ENCODE data around the gene ZNF571. TPM values are rescaled to one million over a fixed set of nuclear protein-coding genes. Genes with fewer than 3 reads are reported as not detected.

ZNF571 gene
- total RNA-seq (2014; rRNA removed) (0.58 and 1.4 TPM in 2 replicates), Bru-seq, nascent RNA (percentile 54 among the genes with signal in this experiment), BruChase-seq, experiment 1, labeled RNA remaining after a 6-hour chase (percentile 56 among the genes with signal in this experiment), BruChase-seq, experiment 2, labeled RNA remaining after a 2-hour chase (percentile 61 among the genes with signal in this experiment)
- long read RNA-seq, partial matches to known transcripts = 3 of 14 reads
- long read RNA-seq, other reads (novel, unspliced or antisense) = 9 of 14 reads

DNA sequence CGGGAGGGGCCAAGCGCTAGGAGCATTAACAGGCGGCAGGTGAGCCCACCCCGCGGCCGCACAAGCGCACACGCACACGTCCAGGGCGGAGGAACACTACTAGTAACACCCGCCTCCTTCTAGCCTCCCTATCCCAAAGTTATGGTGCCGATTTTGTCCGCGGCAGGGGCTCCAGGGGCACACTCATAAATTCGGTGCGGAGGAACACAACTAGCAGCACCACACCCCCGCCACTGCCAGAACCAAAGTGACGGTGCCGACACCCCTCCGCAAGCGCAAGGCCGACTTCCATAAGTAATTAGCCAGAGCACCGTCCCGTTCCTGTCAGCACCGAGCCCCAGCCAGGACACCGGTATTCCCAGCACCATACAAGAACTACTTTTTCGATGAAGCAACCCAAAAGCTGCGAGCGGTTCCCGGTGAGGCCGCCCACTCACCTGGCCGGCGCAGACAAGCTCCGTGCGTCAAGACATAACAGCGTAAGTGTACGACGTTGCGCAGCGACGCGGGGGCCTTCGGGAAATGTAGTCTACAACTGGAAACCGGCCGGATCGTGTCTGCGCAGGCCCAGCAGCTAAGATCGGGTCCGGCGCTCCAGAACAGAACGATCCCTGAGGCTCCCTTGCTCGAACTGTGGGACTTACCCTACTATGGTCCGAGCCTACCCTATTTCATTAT lies at the start of gene ZNF571, which contains the start of gene ZNF540:
ZNF571 (minus strand) TSS at position 489 of the 678 bp plus-strand sequence. CDS start 8,116 bp downstream, outside the sequence.
ZNF540 (plus strand) TSS at position 573 of the 678 bp plus-strand sequence. CDS start 3,572 bp downstream, outside the sequence.
- Histone ChIP-seq H3K4me2 (ENCODE audit: low read length) (peak within 1 kb of the TSS; percentile 98), H3K9me3 (ENCODE audit: low read length) (peaks cover 6% of the 10 kb centered on the region; the same call in 1 of the 2 replicates)
- no TSS peak for BruUV-seq (replicated peaks)

DNA sequence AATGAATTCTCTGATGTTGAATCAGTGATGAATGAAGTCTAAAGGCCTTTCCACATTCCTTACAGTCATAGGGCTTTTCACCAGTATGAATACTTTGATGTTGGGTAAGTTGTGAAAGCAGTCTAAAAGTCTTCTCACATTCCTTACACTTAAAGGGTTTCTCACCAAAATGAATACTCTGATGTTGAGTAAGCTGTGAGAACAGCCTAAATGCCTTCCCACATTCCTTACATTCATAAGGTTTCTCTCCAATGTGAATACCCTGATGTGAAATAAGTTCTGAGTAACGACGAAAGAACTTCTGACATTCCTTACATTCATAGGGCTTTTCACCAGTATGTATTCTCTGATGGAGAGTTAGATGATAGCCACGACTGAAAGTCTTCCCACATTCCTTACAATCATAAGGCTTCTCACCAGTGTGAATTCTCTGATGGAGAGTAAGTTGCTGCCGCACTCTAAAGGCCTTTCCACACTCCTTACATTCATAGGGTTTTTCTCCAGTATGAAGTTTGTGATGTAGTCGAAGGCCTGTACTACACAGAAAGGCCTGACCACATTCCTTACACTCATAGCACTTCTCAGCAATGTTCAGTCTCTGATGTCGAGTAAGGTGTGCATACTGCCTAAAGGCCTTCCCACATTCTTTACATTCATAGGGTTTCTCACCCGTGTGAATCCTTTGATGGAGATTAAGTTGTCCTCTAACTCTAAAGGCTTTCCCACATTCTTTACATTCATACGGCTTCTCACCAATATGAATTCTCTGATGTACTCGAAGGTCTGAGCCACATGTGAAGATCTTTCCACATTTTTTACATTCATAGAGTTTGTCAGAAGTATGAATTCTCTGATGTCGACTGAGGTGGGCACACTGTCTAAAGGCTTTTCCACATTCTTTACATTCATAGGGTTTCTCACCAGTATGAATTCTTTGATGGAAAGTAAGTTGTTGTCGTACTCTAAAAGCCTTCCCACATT lies 40.8 kb upstream of the ZNF571 start:
- TF ChIP-seq, protein P1, sequence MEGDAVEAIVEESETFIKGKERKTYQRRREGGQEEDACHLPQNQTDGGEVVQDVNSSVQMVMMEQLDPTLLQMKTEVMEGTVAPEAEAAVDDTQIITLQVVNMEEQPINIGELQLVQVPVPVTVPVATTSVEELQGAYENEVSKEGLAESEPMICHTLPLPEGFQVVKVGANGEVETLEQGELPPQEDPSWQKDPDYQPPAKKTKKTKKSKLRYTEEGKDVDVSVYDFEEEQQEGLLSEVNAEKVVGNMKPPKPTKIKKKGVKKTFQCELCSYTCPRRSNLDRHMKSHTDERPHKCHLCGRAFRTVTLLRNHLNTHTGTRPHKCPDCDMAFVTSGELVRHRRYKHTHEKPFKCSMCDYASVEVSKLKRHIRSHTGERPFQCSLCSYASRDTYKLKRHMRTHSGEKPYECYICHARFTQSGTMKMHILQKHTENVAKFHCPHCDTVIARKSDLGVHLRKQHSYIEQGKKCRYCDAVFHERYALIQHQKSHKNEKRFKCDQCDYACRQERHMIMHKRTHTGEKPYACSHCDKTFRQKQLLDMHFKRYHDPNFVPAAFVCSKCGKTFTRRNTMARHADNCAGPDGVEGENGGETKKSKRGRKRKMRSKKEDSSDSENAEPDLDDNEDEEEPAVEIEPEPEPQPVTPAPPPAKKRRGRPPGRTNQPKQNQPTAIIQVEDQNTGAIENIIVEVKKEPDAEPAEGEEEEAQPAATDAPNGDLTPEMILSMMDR (conservative IDR thresholded peaks at IDR 0.05; ENCODE audit: low read depth, low read length) = no peak
- TF ChIP-seq EZH2 (IDR thresholded peaks at IDR 0.05; ENCODE audit: low read length, unreplicated experiment) (no peak), EZH2phosphoT487 (IDR thresholded peaks at IDR 0.05; ENCODE audit: borderline replicate concordance, low read length) (no peak)
- Histone ChIP-seq H3K9me2 (replicated peaks; ENCODE audit: low read length) (no peaks in the 10 kb centered on the region), H3K9ac (ENCODE audit: low read length) (no peak overlapping the region), H2AFZ (ENCODE audit: low read length) (no peak overlapping the region), H3K4me2 (ENCODE audit: low read length) (no peak overlapping the region), H3F3A (ENCODE audit: low read length, unreplicated experiment) (no peaks in the 10 kb centered on the region), H3K4me1 (ENCODE audit: insufficient read depth, low read length) (no peaks in the 10 kb centered on the region), H3K27ac (ENCODE audit: low read length) (no peak overlapping the region), H3K36me3 (ENCODE audit: low read depth, low read length) (peaks cover 46% of the 10 kb centered on the region), H3K9me3 (ENCODE audit: low read length) (peaks cover 39% of the 10 kb centered on the region), H3K79me2 (ENCODE audit: low read length) (no peaks in the 10 kb centered on the region), H4K20me1 (ENCODE audit: low read length) (no peaks in the 10 kb centered on the region), H3K4me3 (ENCODE audit: low read length) (no peak overlapping the region), H3K27me3 (ENCODE audit: low read length) (no peaks in the 10 kb centered on the region)
- BruUV-seq (replicated peaks) = no TSS peak
- no peak for ATAC-seq
- intact Hi-C loops (cut with micrococcal nuclease) = no loop called here
- DNase-seq = no peak
- ChIA-PET CTCF (no interaction called here), POLR2A (ENCODE audit: unreplicated experiment) (no interaction called here)

More for the DNA sequence above, at the start of gene ZNF571, which contains the start of gene ZNF540:
- Histone ChIP-seq H3K9ac (ENCODE audit: low read length) (peak within 1 kb of the TSS; percentile 73), H3K79me2 (ENCODE audit: low read length) (no peaks in the 10 kb centered on the region), H4K20me1 (ENCODE audit: low read length) (no peaks in the 10 kb centered on the region), H3K9me2 (replicated peaks; ENCODE audit: low read length) (no peaks in the 10 kb centered on the region), H3F3A (ENCODE audit: low read length, unreplicated experiment) (no peaks in the 10 kb centered on the region), H3K36me3 (ENCODE audit: low read depth, low read length) (peaks cover 14% of the 10 kb centered on the region; the same call in 1 of the 2 replicates), H3K27ac (ENCODE audit: low read length) (peak within 1 kb of the TSS; percentile 66), H3K4me1 (ENCODE audit: insufficient read depth, low read length) (no peaks in the 10 kb centered on the region; the same call in 1 of the 2 replicates), H3K4me3 (ENCODE audit: low read length) (peak within 1 kb of the TSS; percentile 97), H3K27me3 (ENCODE audit: low read length) (no peaks in the 10 kb centered on the region), H2AFZ (ENCODE audit: low read length) (peak within 1 kb of the TSS; percentile 100)
- TF ChIP-seq EZH2phosphoT487 (IDR thresholded peaks at IDR 0.05; ENCODE audit: borderline replicate concordance, low read length) (no peak), EZH2 (IDR thresholded peaks at IDR 0.05; ENCODE audit: low read length, unreplicated experiment) (no peak)
- TF ChIP-seq, protein P1 (conservative IDR thresholded peaks at IDR 0.05; ENCODE audit: low read depth, low read length) = no peak
- POLR2A ChIA-PET (ENCODE audit: unreplicated experiment) = interaction anchor here (0.7 kb wide), 2 partner anchors 15 to 127 kb away, joined by 3 to 4 read pairs; partner anchors contain the start of gene ZNF569
- intact Hi-C loops (cut with micrococcal nuclease) = no loop called here
- CTCF ChIA-PET = no interaction called here
- peak; percentile 98 for ATAC-seq
- DNase-seq = peak; percentile 90
